Heart left ventricle (tissue), 16 donors: Measurements from ENCODE around the gene SCFD2. TPM values are rescaled to one million over a fixed set of nuclear protein-coding genes. Genes with fewer than 3 reads are reported as not detected.

ENCODE experiments used
- ATAC-seq, 4 donors: fragments of 200-7000 bp; cut with Tn5 transposase; one replicate each; pipeline ENCODE4 v1.9.1; 2020 to 2022; ENCODE audit warnings: moderate library complexity in 4 of 4, mild to moderate bottlenecking in 3 of 4, moderate number of reproducible peaks in 1 of 4
- DNase-seq, 5 donors: peaks; one replicate each; pipeline ENCODE4 v3.0.0-alpha.2; 2020
- H3K27ac ChIP-seq, 12 donors: fragments of 200-600 bp; sonication (generic) in 4 of 12; one replicate each; pipeline versions ENCODE4 v1.5.0 to v1.8.0; 2016 to 2022; ENCODE audit warnings: mild to moderate bottlenecking in 2 of 12
- H3K27me3 ChIP-seq, 9 donors: fragments of 200-600 bp; sonication (generic) in 2 of 9; one replicate each; pipeline versions ENCODE4 v1.5.1 to v1.8.0; 2016 to 2022; ENCODE audit warnings: mild to moderate bottlenecking in 3 of 9
- H3K36me3 ChIP-seq, 9 donors: fragments of 200-600 bp; sonication (generic) in 2 of 9; one replicate each; pipeline versions ENCODE4 v1.5.0 to v1.8.0; 2018 to 2022; ENCODE audit warnings: mild to moderate bottlenecking in 2 of 9
- H3K4me1 ChIP-seq, 12 donors: fragments of 200-600 bp; sonication (generic) in 4 of 12; one replicate each; pipeline versions ENCODE4 v1.5.0 to v1.8.0; 2016 to 2022; ENCODE audit warnings: mild to moderate bottlenecking in 3 of 12
- H3K4me3 ChIP-seq, 12 donors: fragments of 200-600 bp; sonication (generic) in 4 of 12; one replicate each; pipeline versions ENCODE4 v1.5.0 to v1.8.0; 2017 to 2022; ENCODE audit warnings: mild to moderate bottlenecking in 9 of 12, moderate library complexity in 4 of 12
- H3K9me3 ChIP-seq, 12 donors: fragments of 200-600 bp; sonication (generic) in 4 of 12; one replicate each; pipeline versions ENCODE4 v1.5.0 to v1.8.0; 2016 to 2022; ENCODE audit warnings: mild to moderate bottlenecking in 1 of 12
- CTCF ChIP-seq, 12 donors: fragments of 200-600 bp; sonication (generic) in 4 of 12; IDR thresholded peaks; one replicate each; pipeline versions ENCODE4 v1.5.0 to v1.8.0; 2018 to 2022; ENCODE audit warnings: antibody characterized with exemption in 12 of 12, mild to moderate bottlenecking in 5 of 12
- POLR2A ChIP-seq, 2 donors: fragments of 450-650 bp; IDR thresholded peaks; one replicate each; pipeline ENCODE4 v1.6.1; 2017; ENCODE audit warnings: antibody characterized with exemption in 2 of 2, mild to moderate bottlenecking in 2 of 2, moderate library complexity in 2 of 2
- WGBS, 4 donors: extraction: QIAGEN DNeasy Blood & Tissue Kit in 2 of 4; methylation state at CpG; one replicate each; pipeline versions ENCODE4 v1.1.5 to v1.1.7; 2013 to 2018; 5-methylcytosine and 5-hydroxymethylcytosine counted together
- intact Hi-C, 10 donors: fragments of 100-400 bp; cut with DNase I; formaldehyde crosslinking; loops; one replicate each; pipeline versions ENCODE4 v1.11.1 to v1.14.2; 2022
- polyA plus RNA-seq, 2 donors: library from polyadenylated mRNA; stranded (reverse); fragments of 200-250 nt; gene quantifications; one replicate each; pipeline ENCODE4 v1.2.3, GENCODE V29; 2013
- total RNA-seq, 9 donors: library from RNA; depleted of rRNA in 2 of 9; stranded (reverse); fragments of >200 nt in 2 of 9; fragmentation: NEBNext Ultra II Directional in 3 of 9; extraction: Animal tissue kit (Norgen Biotek cat#: 25700) in 3 of 9; gene quantifications; one replicate each; pipeline versions ENCODE4 v1.1.0 to v1.2.4, GENCODE V29; 2016 to 2023
- donor health status: ischemic (EF 13 %, LVEDD 7.1; RV severe dilation, severe dysfunction).
- donor health status: healthy with polysubstance abuse.
- donor health status: DM: no; HTN: yes; CAD: no.
- donor health status: DM: no; HTN: no; CAD: no.
- donor health status: ischemic (EF 25% LVEDD 6.9; RV normal size, moderate dysfunction).
- donor health status: ischemic (EF 25% LVEDD 5.7; RV mildly dilated, moderate dysfunction).
- donor health status: healthy.
- donor health status: DM: yes; HTN: yes; CAD: no.
- donor health status: ischemic (EF 35%, LVEDD 5.7; RV mildly dilated, moderate dysfunction).
- donor health status: nonischemic (EF 11% LVEDD 7.7; RV severe dilation, severe dysfunction).
- donor health status: DM: yes; HTN: yes; CAD: no.
- donor health status: PGD.
- donor health status: ischemic (EF 29% LVEDD 5.4; RV normal size, mild dysfunction).
- donor health status: nonischemic (EF 23%, LVEDD 6.1; RV moderate dilation, normal function).

Gene SCFD2
- total and polyA plus RNA-seq, 11 donors = 3.7 to 14.0 (median 9.8) TPM

- no peak for TF ChIP-seq POLR2A (IDR thresholded peaks at IDR 0.05)
- no peak for TF ChIP-seq CTCF (IDR thresholded peaks at IDR 0.05)
- peaks cover 0 to 2% (median 0%) of the 10 kb centered on the region in 12 donors for H3K9me3 ChIP-seq
- WGBS, 4 donors = 36 to 63% (median 55%) methylated on average over 3 of the region's 3 CpGs
- DNase-seq = no peak
- H3K27ac ChIP-seq = peak overlapping the region in 6 of 12 donors; percentile 4 to 59 (median 46)
- H3K36me3 ChIP-seq = no peaks in the 10 kb centered on the region
- no peak overlapping the region for H3K4me3 ChIP-seq
- peak in 2 of 4 donors; percentile 32 to 54 for ATAC-seq
- intact Hi-C loops = no loop called here
- H3K27me3 ChIP-seq = no peaks in the 10 kb centered on the region
- peaks cover 0 to 23% (median 15%) of the 10 kb centered on the region in 12 donors for H3K4me1 ChIP-seq
These were observed 513.1 kb downstream of the SCFD2 start for GRCh38 chr4:52852711-52853110.

- no peaks in the 10 kb centered on the region for H3K27me3 ChIP-seq
- H3K9me3 ChIP-seq = no peaks in the 10 kb centered on the region
- intact Hi-C loops = no loop called here
- ATAC-seq = no peak
- no peak for TF ChIP-seq CTCF (IDR thresholded peaks at IDR 0.05)
- TF ChIP-seq POLR2A (IDR thresholded peaks at IDR 0.05) = no peak
- no peaks in the 10 kb centered on the region for H3K36me3 ChIP-seq
- 67 to 84% (median 78%) methylated on average over 1 of the region's 1 CpG for WGBS, 4 donors
- DNase-seq = no peak
- no peak overlapping the region for H3K4me3 ChIP-seq
- no peak overlapping the region for H3K27ac ChIP-seq
- peaks cover 0 to 27% (median 16%) of the 10 kb centered on the region in 12 donors for H3K4me1 ChIP-seq
These were observed 513.8 kb downstream of the SCFD2 start for GRCh38 chr4:52852041-52852440.

GRCh38 chr4:52850406-52851124 is 515.3 kb downstream of the SCFD2 start:
- DNase-seq (no peak), ATAC-seq (no peak)
- H3K36me3 ChIP-seq = no peaks in the 10 kb centered on the region
- intact Hi-C loops = no loop called here
- no peak overlapping the region for H3K27ac ChIP-seq
- no peaks in the 10 kb centered on the region for H3K27me3 ChIP-seq
- peaks cover 0 to 32% (median 17%) of the 10 kb centered on the region in 12 donors for H3K4me1 ChIP-seq
- H3K4me3 ChIP-seq = no peak overlapping the region
- H3K9me3 ChIP-seq = no peaks in the 10 kb centered on the region
- 89 to 97% (median 91%) methylated on average over 3 of the region's 3 CpGs for WGBS, 4 donors
- TF ChIP-seq CTCF (IDR thresholded peaks at IDR 0.05) = no peak
- TF ChIP-seq POLR2A (IDR thresholded peaks at IDR 0.05) = no peak

GRCh38 chr4:52848254-52848653 is 517.6 kb downstream of the SCFD2 start:
- 86 to 97% (median 91%) methylated on average over 6 of the region's 6 CpGs for WGBS, 4 donors

More at GRCh38 chr4:52848254-52848653, 517.6 kb downstream of the SCFD2 start:
- Histone ChIP-seq H3K9me3 (no peaks in the 10 kb centered on the region), H3K36me3 (no peaks in the 10 kb centered on the region), H3K27ac (no peak overlapping the region), H3K27me3 (no peaks in the 10 kb centered on the region), H3K4me1 (peaks cover 0 to 24% (median 10%) of the 10 kb centered on the region in 12 donors), H3K4me3 (no peak overlapping the region)
- no peak for TF ChIP-seq CTCF (IDR thresholded peaks at IDR 0.05)
- no peak for TF ChIP-seq POLR2A (IDR thresholded peaks at IDR 0.05)
- intact Hi-C loops = no loop called here
- no peak for DNase-seq
- ATAC-seq = no peak
